H9 (cell line): ENCODE measurements around the gene BEGAIN. TPM values are rescaled to one million over a fixed set of nuclear protein-coding genes. Genes with fewer than 3 reads are reported as not detected.

Experiments used
- DNase-seq: peaks from one replicate; pipeline ENCODE4 v3.0.0-alpha.2; 2017
- H2AFZ ChIP-seq: one replicate; pipeline ENCODE4 v1.6.1; 2013; ENCODE audit warnings: mild to moderate bottlenecking, low read length, control low read depth, moderate library complexity
- H2AK5ac ChIP-seq: 2 replicates; pipeline ENCODE4 v1.6.1; 2013; ENCODE audit warnings: low read length, control low read depth, mixed read lengths; ENCODE audit not compliant: insufficient read length
- H2BK120ac ChIP-seq: one replicate; pipeline ENCODE4 v1.6.1; 2013; ENCODE audit warnings: low read depth, mild to moderate bottlenecking, low read length, control low read depth, inconsistent platforms; ENCODE audit not compliant: poor library complexity, severe bottlenecking
- H2BK12ac ChIP-seq: 2 replicates; pipeline ENCODE4 v1.6.1; 2013; ENCODE audit warnings: low read length, control low read depth, mixed read lengths, low read depth; ENCODE audit not compliant: insufficient read length
- H2BK15ac ChIP-seq: 2 replicates; pipeline ENCODE4 v1.6.1; 2013; ENCODE audit warnings: low read depth, low read length, control low read depth
- H2BK20ac ChIP-seq: one replicate; pipeline ENCODE4 v1.6.1; 2013; ENCODE audit warnings: low read depth, mild to moderate bottlenecking, low read length, control low read depth, inconsistent platforms; ENCODE audit not compliant: poor library complexity, severe bottlenecking
- H2BK5ac ChIP-seq: 2 replicates; pipeline ENCODE4 v1.6.1; 2013; ENCODE audit warnings: low read length, control low read depth, mixed read lengths; ENCODE audit not compliant: insufficient read length
- H3K14ac ChIP-seq: 2 replicates; pipeline ENCODE4 v1.6.1; 2013; ENCODE audit warnings: low read length, control low read depth; ENCODE audit not compliant: insufficient read depth
- H3K18ac ChIP-seq: 2 replicates; pipeline ENCODE4 v1.6.1; 2013; ENCODE audit warnings: low read depth, mild to moderate bottlenecking, mixed read lengths, low read length, control low read depth; ENCODE audit not compliant: insufficient read length
- H3K23ac ChIP-seq: 2 replicates; pipeline ENCODE4 v1.6.1; 2013; ENCODE audit warnings: low read length, control low read depth, mixed read lengths, low read depth; ENCODE audit not compliant: insufficient read length
- H3K23me2 ChIP-seq: 2 replicates; pipeline ENCODE4 v1.6.1; 2013; ENCODE audit warnings: low read depth, mild to moderate bottlenecking, mixed read lengths, low read length, control low read depth; ENCODE audit not compliant: insufficient read length, poor library complexity, severe bottlenecking
- H3K27ac ChIP-seq: 2 replicates; pipeline ENCODE4 v1.5.1; 2013; ENCODE audit warnings: low read length, control low read depth, mixed read lengths, low read depth; ENCODE audit not compliant: insufficient read length
- H3K27me3 ChIP-seq: 2 replicates; pipeline ENCODE4 v1.6.1; 2013; ENCODE audit warnings: low read length, control low read depth, inconsistent platforms; ENCODE audit not compliant: insufficient read depth
- H3K4ac ChIP-seq: 2 replicates; pipeline ENCODE4 v1.6.1; 2013; ENCODE audit warnings: low read depth, mild to moderate bottlenecking, control low read depth, inconsistent platforms, low read length, moderate library complexity
- H3K4me1 ChIP-seq: 2 replicates; pipeline ENCODE4 v1.6.1; 2013; ENCODE audit warnings: low read length, control low read depth, inconsistent platforms; ENCODE audit not compliant: insufficient read depth
- H3K4me2 ChIP-seq: 2 replicates; pipeline ENCODE4 v1.6.1; 2013; ENCODE audit warnings: low read length, control low read depth, mixed read lengths; ENCODE audit not compliant: insufficient read length, insufficient read depth
- H3K56ac ChIP-seq: 2 replicates; pipeline ENCODE4 v1.6.1; 2013; ENCODE audit warnings: low read depth, mild to moderate bottlenecking, mixed read lengths, low read length, control low read depth; ENCODE audit not compliant: insufficient read length
- H3K79me1 ChIP-seq: 2 replicates; pipeline ENCODE4 v1.6.1; 2013; ENCODE audit warnings: low read depth, mild to moderate bottlenecking, moderate library complexity, low read length, control low read depth, inconsistent platforms; ENCODE audit not compliant: insufficient read depth, poor library complexity, severe bottlenecking
- H3K79me2 ChIP-seq: 2 replicates; pipeline ENCODE4 v1.6.1; 2013; ENCODE audit warnings: low read length, control low read depth, inconsistent platforms; ENCODE audit not compliant: insufficient read depth
- H3K9ac ChIP-seq: 2 replicates; pipeline ENCODE4 v1.6.1; 2013; ENCODE audit warnings: low read length, control low read depth, mixed read lengths; ENCODE audit not compliant: insufficient read length; ENCODE audit errors: extremely low read depth
- H3K9me3 ChIP-seq: one replicate; pipeline ENCODE4 v1.6.1; 2013; ENCODE audit warnings: low read depth, low read length, inconsistent platforms; ENCODE audit not compliant: control insufficient read depth
- H3T11ph ChIP-seq: one replicate; pipeline ENCODE4 v1.6.1; 2013; ENCODE audit warnings: mild to moderate bottlenecking, low read length, control low read depth, inconsistent platforms
- H4K20me1 ChIP-seq: one replicate; pipeline ENCODE4 v1.6.1; 2013; ENCODE audit not compliant: control insufficient read depth, insufficient read length, insufficient read depth
- H4K5ac ChIP-seq: 2 replicates; pipeline ENCODE4 v1.6.1; 2013; ENCODE audit warnings: low read depth, mild to moderate bottlenecking, mixed read lengths, low read length, control low read depth; ENCODE audit not compliant: insufficient read length
- H4K8ac ChIP-seq: replicated peaks from 2 replicates; pipeline ENCODE4 v1.6.1; 2013; ENCODE audit warnings: low read length, control low read depth, mixed read lengths, low read depth; ENCODE audit not compliant: insufficient read length
- H4K91ac ChIP-seq: 2 replicates; pipeline ENCODE4 v1.6.1; 2013; ENCODE audit warnings: low read depth, mild to moderate bottlenecking, moderate library complexity, mixed read lengths, low read length, control low read depth; ENCODE audit not compliant: insufficient read length
- H3K27ac Mint-ChIP-seq, 3 experiments: 2 replicates in 2 of 3; 3 replicates in 1 of 3; pipeline ENCODE4 v1.8.0; 2020 to 2021; ENCODE audit warnings: mixed read lengths in 3 of 3, mild to moderate bottlenecking in 1 of 3, moderate library complexity in 1 of 3
- H3K27me3 Mint-ChIP-seq: 2 replicates; pipeline ENCODE4 v1.8.0; 2021; ENCODE audit warnings: low read depth, mild to moderate bottlenecking, moderate library complexity, mixed read lengths
- H3K36me3 Mint-ChIP-seq, 3 experiments: 2 replicates in 2 of 3; 3 replicates in 1 of 3; pipeline ENCODE4 v1.8.0; 2020 to 2021; ENCODE audit warnings: low read depth in 3 of 3, mixed read lengths in 3 of 3; ENCODE audit not compliant: insufficient read depth in 1 of 3
- H3K4me1 Mint-ChIP-seq, 2 experiments: 2 replicates each; pipeline ENCODE4 v1.8.0; 2020; ENCODE audit warnings: mixed read lengths in 2 of 2
- H3K4me3 Mint-ChIP-seq, 2 experiments: 2 replicates in 1 of 2; 3 replicates in 1 of 2; pipeline ENCODE4 v1.8.0; 2020 to 2021; ENCODE audit warnings: mild to moderate bottlenecking in 2 of 2, mixed read lengths in 2 of 2, moderate library complexity in 1 of 2
- H3K9me3 Mint-ChIP-seq, 2 experiments: 2 replicates in 1 of 2; 3 replicates in 1 of 2; pipeline ENCODE4 v1.8.0; 2020; ENCODE audit warnings: mild to moderate bottlenecking in 2 of 2, mixed read lengths in 2 of 2, moderate library complexity in 1 of 2
- WGBS: extraction: QIAGEN DNeasy Blood & Tissue Kit; methylation state at CpG from one replicate; pipeline ENCODE4 v1.1.7; 2013; ENCODE audit warnings: missing lambda C conversion rate, low lambda C conversion rate, mixed read lengths; ENCODE audit not compliant: insufficient read length; ENCODE audit errors: extremely low coverage; 5-methylcytosine and 5-hydroxymethylcytosine counted together
- total RNA-seq: library from RNA; stranded (reverse); gene quantifications from 2 replicates; pipeline ENCODE4 v1.2.1, GENCODE V29; 2021
- TF ChIP-seq, protein P1 (sequence below): fragments of 200-600 bp; sonication (generic); conservative IDR thresholded peaks from 3 replicates; pipeline ENCODE4 v1.8.0; 2021; ENCODE audit warnings: antibody characterized with exemption, mild to moderate bottlenecking

BEGAIN gene
- total RNA-seq, 1 experiment from 2014 or later: 2.6 TPM

GRCh38 chr14:100552524-100553125 is 34.6 kb downstream of the BEGAIN start:
- no peak overlapping the region for H3K23ac ChIP-seq
- H3K36me3 Mint-ChIP-seq: no peaks in the 10 kb centered on the region
- no peaks in the 10 kb centered on the region for H3K79me2 ChIP-seq
- H3K4ac ChIP-seq: no peak overlapping the region
- H2BK120ac ChIP-seq: no peak overlapping the region
- no peaks in the 10 kb centered on the region; the same call in 1 of the 2 replicates for H3K4me1 ChIP-seq
- no peaks in the 10 kb centered on the region for H3K9me3 Mint-ChIP-seq
- no peaks in the 10 kb centered on the region for H3K9me3 ChIP-seq
- no peak overlapping the region for H3K27ac Mint-ChIP-seq
- H3K9ac ChIP-seq: no peak overlapping the region
- no peak overlapping the region for H2BK20ac ChIP-seq
- peaks cover 14 to 28% of the 10 kb centered on the region in 2 experiments for H3K4me1 Mint-ChIP-seq
- no peak overlapping the region for H3K14ac ChIP-seq
- H3K23me2 ChIP-seq: no peaks in the 10 kb centered on the region
- H2BK12ac ChIP-seq: no peak overlapping the region
- no peak overlapping the region for H3K4me3 Mint-ChIP-seq
- no peak overlapping the region for H3K56ac ChIP-seq
- H3K27me3 Mint-ChIP-seq: peaks cover 18% of the 10 kb centered on the region
- TF ChIP-seq, protein P1, sequence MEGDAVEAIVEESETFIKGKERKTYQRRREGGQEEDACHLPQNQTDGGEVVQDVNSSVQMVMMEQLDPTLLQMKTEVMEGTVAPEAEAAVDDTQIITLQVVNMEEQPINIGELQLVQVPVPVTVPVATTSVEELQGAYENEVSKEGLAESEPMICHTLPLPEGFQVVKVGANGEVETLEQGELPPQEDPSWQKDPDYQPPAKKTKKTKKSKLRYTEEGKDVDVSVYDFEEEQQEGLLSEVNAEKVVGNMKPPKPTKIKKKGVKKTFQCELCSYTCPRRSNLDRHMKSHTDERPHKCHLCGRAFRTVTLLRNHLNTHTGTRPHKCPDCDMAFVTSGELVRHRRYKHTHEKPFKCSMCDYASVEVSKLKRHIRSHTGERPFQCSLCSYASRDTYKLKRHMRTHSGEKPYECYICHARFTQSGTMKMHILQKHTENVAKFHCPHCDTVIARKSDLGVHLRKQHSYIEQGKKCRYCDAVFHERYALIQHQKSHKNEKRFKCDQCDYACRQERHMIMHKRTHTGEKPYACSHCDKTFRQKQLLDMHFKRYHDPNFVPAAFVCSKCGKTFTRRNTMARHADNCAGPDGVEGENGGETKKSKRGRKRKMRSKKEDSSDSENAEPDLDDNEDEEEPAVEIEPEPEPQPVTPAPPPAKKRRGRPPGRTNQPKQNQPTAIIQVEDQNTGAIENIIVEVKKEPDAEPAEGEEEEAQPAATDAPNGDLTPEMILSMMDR: no peak
- no peak overlapping the region for H2BK5ac ChIP-seq
- H3K27ac ChIP-seq: no peak overlapping the region
- no peak overlapping the region for H4K91ac ChIP-seq
- no peaks in the 10 kb centered on the region for H4K20me1 ChIP-seq
- H3K27me3 ChIP-seq: no peaks in the 10 kb centered on the region
- no CpG with 5 or more reads among the region's 16 CpGs for WGBS
- H2BK15ac ChIP-seq: no peak overlapping the region
- no peak overlapping the region for H2AFZ ChIP-seq
- no peak for DNase-seq
- H4K5ac ChIP-seq: no peak overlapping the region
- no peak overlapping the region for H3T11ph ChIP-seq
- no peak overlapping the region for H2AK5ac ChIP-seq
- no peak overlapping the region for H3K4me2 ChIP-seq
- H4K8ac ChIP-seq: no peak overlapping the region
- no peaks in the 10 kb centered on the region for H3K79me1 ChIP-seq
- H3K18ac ChIP-seq: no peak overlapping the region
